PC-9 (cell line): ENCODE results near the gene IGDCC3.

Experiments
- CTCF ChIP-seq: fragments of 200-600 bp; sonication (generic); conservative IDR thresholded peaks from 2 replicates; pipeline ENCODE4 v1.6.1; 2017; ENCODE audit warnings: mixed run types, antibody characterized with exemption, mild to moderate bottlenecking, moderate library complexity
- EZH2 ChIP-seq: fragments of 200-600 bp; sonication (generic); IDR thresholded peaks from 2 replicates; pipeline ENCODE4 v1.8.0; 2017; ENCODE audit warnings: antibody characterized with exemption, low read depth

GRCh38 chr15:65382146-65382491 is 4.3 kb upstream of the IGDCC3 start:
- TF ChIP-seq CTCF (no peak), EZH2 (no peak)
